K562 (cell line): ENCODE measurements around the gene MEF2C. TPM values are rescaled to one million over a fixed set of nuclear protein-coding genes. Genes with fewer than 3 reads are reported as not detected.

ENCODE experiments used
- ATAC-seq: fragments of 200-7000 bp; cut with Tn5 transposase; 3 replicates; pipeline ENCODE4 v1.9.1; 2020; ENCODE audit warnings: moderate library complexity
- BruUV-seq: library from RNA; stranded (reverse); fragments of 400-500 nt; replicated peaks from 2 replicates; lab custom pipeline; 2021; lab: Mats Ljungman, UMichigan
- CTCF ChIA-PET: fragments of 300-600 bp; formaldehyde crosslinking; extraction: SDS; loops from one replicate; lab custom pipeline; 2021; ENCODE audit warnings: low intra/inter-chr PET ratio; lab: Yijun Ruan, JAX
- POLR2A ChIA-PET: fragments of 300-600, 350-650 bp; sonication (Branson Sonifier 250); formaldehyde crosslinking; extraction: SDS; loops from one replicate; lab custom pipeline; 2021; ENCODE audit warnings: antibody characterized with exemption, inconsistent platforms; lab: Yijun Ruan, JAX
- DNase-seq, 4 experiments: peaks; one replicate each; pipeline versions ENCODE4 v3.0.0 to v3.0.0-alpha.2; 2011 to 2018; ENCODE audit warnings: low spot score in 3 of 4, mixed read lengths in 3 of 4; ENCODE audit errors: extremely low read depth in 1 of 4
- FAIRE-seq: peaks from 2 replicates; lab custom pipeline; 2011; peaks lifted over from hg19 to GRCh38; lab: Jason Lieb, UNC
- H2AFZ ChIP-seq: 2 replicates; pipeline ENCODE4 v1.6.0; 2011; ENCODE audit warnings: low read depth, low read length, control low read depth, inconsistent platforms
- H3K27ac ChIP-seq: fragments of 200-600 bp; 3 replicates; pipeline ENCODE4 v1.8.0; 2011; ENCODE audit warnings: low read depth, mild to moderate bottlenecking, control low read depth, inconsistent platforms, low read length, moderate library complexity, mixed read lengths; ENCODE audit errors: extremely low read depth
- H3K27me3 ChIP-seq, 2 experiments: fragments of 300-600 bp in 1 of 2; 2 replicates in 1 of 2; 3 replicates in 1 of 2; pipeline versions ENCODE4 v1.6.0 to v1.8.0; 2011; ENCODE audit warnings: inconsistent platforms in 2 of 2, low read length in 2 of 2, mild to moderate bottlenecking in 1 of 2, mixed read lengths in 1 of 2, moderate library complexity in 1 of 2; ENCODE audit not compliant: control insufficient read depth in 2 of 2, insufficient read depth in 2 of 2
- H3K36me3 ChIP-seq: fragments of 300-600 bp; 3 replicates; pipeline ENCODE4 v1.8.0; 2011; ENCODE audit warnings: mild to moderate bottlenecking, low read length, inconsistent platforms; ENCODE audit not compliant: control insufficient read depth, insufficient read depth
- H3K4me1 ChIP-seq, 2 experiments: fragments of 200-600 bp in 1 of 2; replicated peaks in 1 of 2; 2 replicates in 1 of 2; 3 replicates in 1 of 2; pipeline versions ENCODE4 v1.5.1 to v1.8.0; 2011; ENCODE audit warnings: inconsistent platforms in 2 of 2, low read length in 2 of 2, mild to moderate bottlenecking in 1 of 2, mixed read lengths in 1 of 2, moderate library complexity in 1 of 2; ENCODE audit not compliant: control insufficient read depth in 2 of 2, insufficient read depth in 2 of 2
- H3K4me2 ChIP-seq: 2 replicates; pipeline ENCODE4 v1.6.1; 2011; ENCODE audit warnings: low read length, control low read depth, inconsistent platforms, mixed read lengths; ENCODE audit not compliant: insufficient read depth
- H3K4me3 ChIP-seq: fragments of 200-600 bp; sonication (generic), shearing (Covaris generic); 2 replicates; pipeline ENCODE4 v1.5.1; 2016; ENCODE audit warnings: control low read depth, inconsistent platforms
- H3K79me2 ChIP-seq: fragments of 200-600 bp; 3 replicates; pipeline ENCODE4 v1.8.0; 2011; ENCODE audit warnings: low read length, inconsistent platforms; ENCODE audit not compliant: control insufficient read depth, insufficient read depth
- H3K9ac ChIP-seq, 2 experiments: 2 replicates each; pipeline versions ENCODE4 v1.6.0 to v1.6.1; 2011; ENCODE audit warnings: low read depth in 2 of 2, low read length in 2 of 2, control low read depth in 1 of 2, inconsistent platforms in 1 of 2, mild to moderate bottlenecking in 1 of 2, mixed read lengths in 1 of 2; ENCODE audit not compliant: insufficient read depth in 1 of 2
- H3K9me1 ChIP-seq: one replicate; pipeline ENCODE4 v1.6.0; 2011; ENCODE audit warnings: inconsistent platforms, mild to moderate bottlenecking, low read length, moderate library complexity; ENCODE audit not compliant: control insufficient read depth, insufficient read depth
- H3K9me3 ChIP-seq: replicated peaks from 2 replicates; pipeline ENCODE4 v1.5.1; 2011; ENCODE audit warnings: low read depth, low read length, inconsistent platforms; ENCODE audit not compliant: control insufficient read depth, insufficient read depth
- H4K20me1 ChIP-seq: replicated peaks from 2 replicates; pipeline ENCODE4 v1.6.1; 2011; ENCODE audit warnings: low read length, inconsistent platforms, mixed read lengths; ENCODE audit not compliant: control insufficient read depth, insufficient read depth
- ARID1B ChIP-seq: fragments of 450-650 bp; IDR thresholded peaks from 2 replicates; pipeline ENCODE4 v1.6.1; 2016; ENCODE audit warnings: antibody characterized with exemption, mild to moderate bottlenecking, inconsistent platforms
- CBFA2T2 ChIP-seq: fragments of 450-650 bp; conservative IDR thresholded peaks from 2 replicates; pipeline ENCODE4 v1.6.1; 2017; ENCODE audit warnings: mild to moderate bottlenecking
- HNRNPL ChIP-seq: fragments of 200-400 bp; formaldehyde crosslinking; IDR thresholded peaks from 2 replicates; pipeline ENCODE4 v1.6.1; 2017; ENCODE audit warnings: low read depth, mild to moderate bottlenecking, low read length
- MEIS2 ChIP-seq: fragments of 450-650 bp; IDR thresholded peaks from 2 replicates; pipeline ENCODE4 v1.6.1; 2014; ENCODE audit warnings: mild to moderate bottlenecking; ENCODE audit not compliant: partially characterized antibody
- NCOA1 ChIP-seq: fragments of 450-650 bp; IDR thresholded peaks from 2 replicates; pipeline ENCODE4 v1.6.1; 2016; ENCODE audit warnings: low read depth
- NR3C1 ChIP-seq: sonication (generic); formaldehyde crosslinking; IDR thresholded peaks from 2 replicates; pipeline ENCODE4 v1.8.1; 2022; ENCODE audit warnings: missing genetic modification reagents
- RBM17 ChIP-seq: fragments of 200-400 bp; formaldehyde crosslinking; IDR thresholded peaks from 2 replicates; pipeline ENCODE4 v1.6.1; 2017; ENCODE audit warnings: low read depth, mild to moderate bottlenecking, low read length, borderline replicate concordance
- SNIP1 ChIP-seq: fragments of 450-650 bp; IDR thresholded peaks from 2 replicates; pipeline ENCODE4 v1.7.1; 2017; ENCODE audit warnings: low read depth, mild to moderate bottlenecking
- ZNF24 ChIP-seq: fragments of 450-650 bp; IDR thresholded peaks from 2 replicates; pipeline ENCODE4 v1.6.1; 2016
- ZNF408 ChIP-seq: fragments of 250-450 bp; sonication (Bioruptor Pico); IDR thresholded peaks from 2 replicates; pipeline ENCODE4 v1.4.0; 2020; ENCODE audit warnings: low read depth, mild to moderate bottlenecking, moderate library complexity
- ZNF76 ChIP-seq: fragments of 250-450 bp; sonication (Bioruptor Pico); IDR thresholded peaks from 2 replicates; pipeline ENCODE4 v1.4.0; 2020; ENCODE audit warnings: mild to moderate bottlenecking, moderate library complexity, borderline replicate concordance
- WGBS: fragments of 100-300 bp; shearing (Covaris generic); methylation state at CpG from one replicate; pipeline ENCODE4 v1.1.6; 2016; ENCODE audit warnings: low coverage, mixed read lengths; ENCODE audit not compliant: insufficient coverage; ENCODE audit errors: missing lambda C conversion rate; 5-methylcytosine and 5-hydroxymethylcytosine counted together
- in situ Hi-C: fragments of 300-500 bp; cut with MboI; formaldehyde crosslinking; loops from 4 replicates; pipeline ENCODE4 v1.15.0; 2018; ENCODE audit warnings: inconsistent platforms, mixed read lengths
- intact Hi-C: fragments of 100-400 bp; cut with micrococcal nuclease; formaldehyde crosslinking; loops from 2 replicates; pipeline ENCODE4 v1.14.2; 2022
- polyA plus RNA-seq, 8 experiments: library from polyadenylated mRNA; depleted of rRNA in 4 of 8; stranded (reverse) in 5 of 8; unstranded in 3 of 8; fragments of >200 nt; fragmentation: Nextera tagmentation in 2 of 8; fragmentation: Illumina TruSeq in 1 of 8; extraction: Ambion mirVana in 2 of 8; extraction: Trizol in 1 of 8; gene quantifications; 2 replicates each; pipeline versions ENCODE4 v1.2.1 to v1.2.3, GENCODE V29; 2011 to 2014; ENCODE audit warnings: inconsistent platforms in 1 of 8, missing spikeins in 1 of 8
- total RNA-seq, 7 experiments: library from RNA; depleted of rRNA in 6 of 7; stranded (reverse); fragments of >200 nt in 6 of 7; fragmentation: Illumina TruSeq in 2 of 7; extraction: Trizol in 2 of 7; gene quantifications; 2 replicates each; pipeline versions ENCODE4 v1.2.1 to v1.2.3, GENCODE V29; 2011 to 2021; ENCODE audit warnings: low replicate concordance in 1 of 7
- TF ChIP-seq, protein P1 (sequence below): fragments of 450-650 bp; IDR thresholded peaks from 2 replicates; pipeline ENCODE4 v1.6.1; 2016; ENCODE audit warnings: mild to moderate bottlenecking, moderate library complexity
- TF ChIP-seq, protein P2 (sequence below): fragments of 250-450 bp; sonication (Bioruptor Pico); IDR thresholded peaks from 2 replicates; pipeline ENCODE4 v1.8.0; 2021; ENCODE audit warnings: borderline replicate concordance, mild to moderate bottlenecking, moderate library complexity; ENCODE audit not compliant: poor library complexity, severe bottlenecking

Gene MEF2C
- total and polyA plus RNA-seq, 9 of the 15 experiments (the other 6 are each of a cell fraction or from before 2014, with no cell fraction given), result 25.1 to 67.8 (median 58.3) TPM

DNA sequence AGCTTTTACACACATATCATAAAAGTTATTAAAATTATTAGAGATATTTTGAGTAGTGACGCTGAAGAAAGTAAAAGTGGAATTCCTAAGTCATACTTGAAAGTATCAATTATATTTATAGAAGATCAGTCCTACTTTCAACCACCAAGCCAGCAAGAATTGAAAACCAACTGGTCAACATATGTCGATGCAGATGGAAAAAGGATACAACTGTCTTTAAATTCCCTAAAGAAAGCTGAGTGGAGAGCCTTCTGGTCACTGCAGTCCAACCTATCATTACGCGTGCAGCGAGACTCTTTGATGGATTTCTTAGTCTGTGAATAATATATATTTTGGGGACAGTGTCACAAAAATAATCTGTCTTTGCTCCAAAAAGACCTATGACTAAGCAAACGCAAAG, 15.3 kb downstream of the MEF2C start:
- POLR2A ChIA-PET, result no interaction called here
- in situ Hi-C loops, result no loop called here
- no peak for DNase-seq
- TF ChIP-seq NR3C1 (CRISPR knock-in tag) (no peak), MEIS2 (no peak), ZNF76 (CRISPR knock-in tag) (no peak), HNRNPL (no peak), CBFA2T2 (no peak), SNIP1 (no peak), ARID1B (no peak), ZNF408 (no peak), NCOA1 (no peak), RBM17 (no peak), ZNF24 (no peak)
- TF ChIP-seq, protein P1, sequence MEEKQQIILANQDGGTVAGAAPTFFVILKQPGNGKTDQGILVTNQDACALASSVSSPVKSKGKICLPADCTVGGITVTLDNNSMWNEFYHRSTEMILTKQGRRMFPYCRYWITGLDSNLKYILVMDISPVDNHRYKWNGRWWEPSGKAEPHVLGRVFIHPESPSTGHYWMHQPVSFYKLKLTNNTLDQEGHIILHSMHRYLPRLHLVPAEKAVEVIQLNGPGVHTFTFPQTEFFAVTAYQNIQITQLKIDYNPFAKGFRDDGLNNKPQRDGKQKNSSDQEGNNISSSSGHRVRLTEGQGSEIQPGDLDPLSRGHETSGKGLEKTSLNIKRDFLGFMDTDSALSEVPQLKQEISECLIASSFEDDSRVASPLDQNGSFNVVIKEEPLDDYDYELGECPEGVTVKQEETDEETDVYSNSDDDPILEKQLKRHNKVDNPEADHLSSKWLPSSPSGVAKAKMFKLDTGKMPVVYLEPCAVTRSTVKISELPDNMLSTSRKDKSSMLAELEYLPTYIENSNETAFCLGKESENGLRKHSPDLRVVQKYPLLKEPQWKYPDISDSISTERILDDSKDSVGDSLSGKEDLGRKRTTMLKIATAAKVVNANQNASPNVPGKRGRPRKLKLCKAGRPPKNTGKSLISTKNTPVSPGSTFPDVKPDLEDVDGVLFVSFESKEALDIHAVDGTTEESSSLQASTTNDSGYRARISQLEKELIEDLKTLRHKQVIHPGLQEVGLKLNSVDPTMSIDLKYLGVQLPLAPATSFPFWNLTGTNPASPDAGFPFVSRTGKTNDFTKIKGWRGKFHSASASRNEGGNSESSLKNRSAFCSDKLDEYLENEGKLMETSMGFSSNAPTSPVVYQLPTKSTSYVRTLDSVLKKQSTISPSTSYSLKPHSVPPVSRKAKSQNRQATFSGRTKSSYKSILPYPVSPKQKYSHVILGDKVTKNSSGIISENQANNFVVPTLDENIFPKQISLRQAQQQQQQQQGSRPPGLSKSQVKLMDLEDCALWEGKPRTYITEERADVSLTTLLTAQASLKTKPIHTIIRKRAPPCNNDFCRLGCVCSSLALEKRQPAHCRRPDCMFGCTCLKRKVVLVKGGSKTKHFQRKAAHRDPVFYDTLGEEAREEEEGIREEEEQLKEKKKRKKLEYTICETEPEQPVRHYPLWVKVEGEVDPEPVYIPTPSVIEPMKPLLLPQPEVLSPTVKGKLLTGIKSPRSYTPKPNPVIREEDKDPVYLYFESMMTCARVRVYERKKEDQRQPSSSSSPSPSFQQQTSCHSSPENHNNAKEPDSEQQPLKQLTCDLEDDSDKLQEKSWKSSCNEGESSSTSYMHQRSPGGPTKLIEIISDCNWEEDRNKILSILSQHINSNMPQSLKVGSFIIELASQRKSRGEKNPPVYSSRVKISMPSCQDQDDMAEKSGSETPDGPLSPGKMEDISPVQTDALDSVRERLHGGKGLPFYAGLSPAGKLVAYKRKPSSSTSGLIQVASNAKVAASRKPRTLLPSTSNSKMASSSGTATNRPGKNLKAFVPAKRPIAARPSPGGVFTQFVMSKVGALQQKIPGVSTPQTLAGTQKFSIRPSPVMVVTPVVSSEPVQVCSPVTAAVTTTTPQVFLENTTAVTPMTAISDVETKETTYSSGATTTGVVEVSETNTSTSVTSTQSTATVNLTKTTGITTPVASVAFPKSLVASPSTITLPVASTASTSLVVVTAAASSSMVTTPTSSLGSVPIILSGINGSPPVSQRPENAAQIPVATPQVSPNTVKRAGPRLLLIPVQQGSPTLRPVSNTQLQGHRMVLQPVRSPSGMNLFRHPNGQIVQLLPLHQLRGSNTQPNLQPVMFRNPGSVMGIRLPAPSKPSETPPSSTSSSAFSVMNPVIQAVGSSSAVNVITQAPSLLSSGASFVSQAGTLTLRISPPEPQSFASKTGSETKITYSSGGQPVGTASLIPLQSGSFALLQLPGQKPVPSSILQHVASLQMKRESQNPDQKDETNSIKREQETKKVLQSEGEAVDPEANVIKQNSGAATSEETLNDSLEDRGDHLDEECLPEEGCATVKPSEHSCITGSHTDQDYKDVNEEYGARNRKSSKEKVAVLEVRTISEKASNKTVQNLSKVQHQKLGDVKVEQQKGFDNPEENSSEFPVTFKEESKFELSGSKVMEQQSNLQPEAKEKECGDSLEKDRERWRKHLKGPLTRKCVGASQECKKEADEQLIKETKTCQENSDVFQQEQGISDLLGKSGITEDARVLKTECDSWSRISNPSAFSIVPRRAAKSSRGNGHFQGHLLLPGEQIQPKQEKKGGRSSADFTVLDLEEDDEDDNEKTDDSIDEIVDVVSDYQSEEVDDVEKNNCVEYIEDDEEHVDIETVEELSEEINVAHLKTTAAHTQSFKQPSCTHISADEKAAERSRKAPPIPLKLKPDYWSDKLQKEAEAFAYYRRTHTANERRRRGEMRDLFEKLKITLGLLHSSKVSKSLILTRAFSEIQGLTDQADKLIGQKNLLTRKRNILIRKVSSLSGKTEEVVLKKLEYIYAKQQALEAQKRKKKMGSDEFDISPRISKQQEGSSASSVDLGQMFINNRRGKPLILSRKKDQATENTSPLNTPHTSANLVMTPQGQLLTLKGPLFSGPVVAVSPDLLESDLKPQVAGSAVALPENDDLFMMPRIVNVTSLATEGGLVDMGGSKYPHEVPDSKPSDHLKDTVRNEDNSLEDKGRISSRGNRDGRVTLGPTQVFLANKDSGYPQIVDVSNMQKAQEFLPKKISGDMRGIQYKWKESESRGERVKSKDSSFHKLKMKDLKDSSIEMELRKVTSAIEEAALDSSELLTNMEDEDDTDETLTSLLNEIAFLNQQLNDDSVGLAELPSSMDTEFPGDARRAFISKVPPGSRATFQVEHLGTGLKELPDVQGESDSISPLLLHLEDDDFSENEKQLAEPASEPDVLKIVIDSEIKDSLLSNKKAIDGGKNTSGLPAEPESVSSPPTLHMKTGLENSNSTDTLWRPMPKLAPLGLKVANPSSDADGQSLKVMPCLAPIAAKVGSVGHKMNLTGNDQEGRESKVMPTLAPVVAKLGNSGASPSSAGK, result no peak
- TF ChIP-seq, protein P2, sequence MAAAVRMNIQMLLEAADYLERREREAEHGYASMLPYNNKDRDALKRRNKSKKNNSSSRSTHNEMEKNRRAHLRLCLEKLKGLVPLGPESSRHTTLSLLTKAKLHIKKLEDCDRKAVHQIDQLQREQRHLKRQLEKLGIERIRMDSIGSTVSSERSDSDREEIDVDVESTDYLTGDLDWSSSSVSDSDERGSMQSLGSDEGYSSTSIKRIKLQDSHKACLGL (CRISPR knock-in tag), result no peak

More for the DNA sequence above, 15.3 kb downstream of the MEF2C start:
- 68% methylated on average over 6 of the region's 6 CpGs for WGBS
- FAIRE-seq, result no peak
- no peaks in the 10 kb centered on the region for H3K9me1 ChIP-seq
- no peak overlapping the region for H3K27ac ChIP-seq
- no peak overlapping the region for H3K4me2 ChIP-seq
- CTCF ChIA-PET, result no interaction called here
- H3K27me3 ChIP-seq, result no peaks in the 10 kb centered on the region
- intact Hi-C loops, result no loop called here
- no peaks in the 10 kb centered on the region for H3K4me1 ChIP-seq
- no TSS peak for BruUV-seq
- no peaks in the 10 kb centered on the region for H4K20me1 ChIP-seq
- no peaks in the 10 kb centered on the region; the same call in 2 of the 3 replicates for H3K36me3 ChIP-seq
- no peaks in the 10 kb centered on the region for H3K9me3 ChIP-seq
- no peak for ATAC-seq
- no peak overlapping the region for H2AFZ ChIP-seq
- peaks cover 67% of the 10 kb centered on the region for H3K79me2 ChIP-seq
- no peak overlapping the region for H3K9ac ChIP-seq
- H3K4me3 ChIP-seq, result no peak overlapping the region
